DMS153 (cell line): ENCODE measurements around the gene MDM1.

Source experiments
- DNase-seq: peaks from one replicate; lab custom pipeline; 2025; lab: John Stamatoyannopoulos, UW

The MDM1 gene

DNA sequence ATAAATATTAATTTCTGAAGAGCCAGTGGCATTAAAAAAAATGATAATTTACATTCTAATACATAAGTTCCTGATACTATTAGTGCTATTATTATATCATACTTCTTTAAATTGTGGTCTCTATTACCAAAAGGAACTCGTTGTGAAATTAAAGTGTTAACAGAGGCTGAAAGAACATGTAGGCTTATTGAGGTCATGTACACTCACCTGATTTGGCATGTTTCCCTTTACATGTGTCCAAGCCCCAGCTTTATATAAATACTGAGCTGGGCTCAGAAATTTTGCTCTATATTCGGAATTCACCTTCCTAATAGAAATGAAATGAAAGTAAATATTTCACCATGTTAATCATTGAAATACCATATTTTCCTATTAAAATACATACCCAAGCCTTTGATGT, 11.0 kb downstream of the MDM1 start:
- no peak for DNase-seq

DNA sequence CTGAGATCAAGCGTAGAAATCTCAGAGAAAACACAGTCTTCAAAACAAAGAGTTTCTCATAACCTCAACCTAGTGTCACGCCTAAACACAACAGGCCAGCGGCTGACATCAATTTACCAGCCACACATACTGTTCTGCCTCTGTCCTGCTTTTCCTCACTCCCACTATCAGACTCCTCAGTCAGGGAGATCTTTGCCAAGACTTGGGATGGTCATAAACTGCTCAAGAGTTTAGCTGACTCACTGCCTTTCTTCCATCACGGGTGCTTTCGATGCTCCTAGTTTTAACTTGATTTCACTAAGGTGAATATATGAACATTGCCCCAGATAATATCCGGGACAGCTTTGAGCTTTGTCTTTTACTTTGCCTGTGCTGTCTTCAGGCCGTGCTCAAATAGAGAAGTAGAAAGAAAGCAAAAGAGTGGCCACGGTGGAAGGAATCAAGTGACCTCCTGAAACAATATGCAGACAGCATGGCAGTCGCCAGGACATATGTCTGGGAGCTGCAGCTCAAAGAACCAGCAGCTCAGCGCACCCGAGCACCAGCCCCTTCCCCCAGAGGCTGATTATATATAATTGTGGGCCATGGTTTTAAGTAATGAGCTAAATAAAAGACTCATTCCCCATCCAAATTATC, 12.1 kb downstream of the MDM1 start:
- no peak for DNase-seq

DNA sequence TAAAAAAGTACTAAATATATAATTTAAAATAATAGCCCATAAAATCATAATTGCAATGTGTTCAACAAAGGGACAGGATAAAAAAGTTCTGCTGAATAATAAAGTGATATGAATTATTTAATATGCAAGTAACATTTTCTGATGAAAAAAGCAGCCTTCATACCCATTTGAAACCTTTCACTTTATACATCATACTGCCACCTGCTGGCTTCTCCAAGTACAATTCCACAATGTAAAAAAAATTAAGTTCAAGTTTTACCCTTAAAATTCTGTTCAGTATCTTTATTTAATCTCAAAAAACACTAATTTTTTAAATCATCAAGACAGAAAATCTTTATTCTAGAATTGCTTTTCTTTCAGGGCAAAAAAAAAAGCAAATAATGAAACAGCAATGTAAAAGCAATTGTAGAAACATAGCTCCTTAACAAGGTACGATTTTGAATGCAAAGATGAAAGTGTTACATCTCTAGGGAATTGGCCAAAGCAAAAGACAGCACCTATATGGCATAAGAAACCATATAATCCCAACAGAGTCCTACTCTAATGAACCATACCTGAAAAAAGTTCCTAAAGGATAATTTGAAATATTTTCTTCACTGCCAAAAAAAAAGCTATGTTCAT, 15.0 kb downstream of the MDM1 start:
- peak; percentile 13 for DNase-seq

DNA sequence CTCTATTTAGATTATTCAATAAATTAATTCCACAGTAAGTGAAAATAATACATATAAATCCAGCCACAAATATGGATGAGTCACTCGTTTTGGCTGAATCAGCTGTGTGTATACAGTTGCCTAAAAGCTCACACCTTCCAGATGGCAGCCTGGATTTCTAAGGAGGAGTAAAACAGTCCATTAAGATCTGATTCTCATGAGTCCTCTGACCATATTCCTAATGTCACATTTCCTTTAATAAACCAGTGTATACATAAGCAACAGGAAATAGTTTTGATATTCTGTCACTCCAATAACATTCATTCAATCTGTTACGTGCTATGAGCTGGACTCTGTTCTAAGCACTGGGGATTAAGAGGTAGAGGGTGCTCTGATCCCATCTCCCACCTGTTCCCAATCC, 21.8 kb downstream of the MDM1 start:
- DNase-seq: no peak

DNA sequence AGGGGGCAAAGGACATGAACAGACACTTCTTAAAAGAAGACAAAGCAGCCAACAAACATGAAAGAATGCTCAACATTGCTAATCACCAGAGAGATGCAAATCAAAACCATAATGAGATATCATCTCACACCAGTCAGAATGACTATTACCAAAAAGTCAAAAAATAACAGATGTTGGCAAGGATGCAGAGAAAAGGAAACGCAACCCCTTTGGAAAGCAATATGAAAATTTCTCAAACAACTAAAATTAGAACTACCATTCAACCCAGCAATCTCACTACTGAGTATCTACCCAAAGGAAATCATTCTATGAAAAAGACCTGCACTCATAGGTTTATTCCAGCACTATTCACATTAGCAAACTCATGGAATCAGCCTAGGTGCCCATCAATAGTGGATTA, 25.6 kb downstream of the MDM1 start:
- DNase-seq: no peak

DNA sequence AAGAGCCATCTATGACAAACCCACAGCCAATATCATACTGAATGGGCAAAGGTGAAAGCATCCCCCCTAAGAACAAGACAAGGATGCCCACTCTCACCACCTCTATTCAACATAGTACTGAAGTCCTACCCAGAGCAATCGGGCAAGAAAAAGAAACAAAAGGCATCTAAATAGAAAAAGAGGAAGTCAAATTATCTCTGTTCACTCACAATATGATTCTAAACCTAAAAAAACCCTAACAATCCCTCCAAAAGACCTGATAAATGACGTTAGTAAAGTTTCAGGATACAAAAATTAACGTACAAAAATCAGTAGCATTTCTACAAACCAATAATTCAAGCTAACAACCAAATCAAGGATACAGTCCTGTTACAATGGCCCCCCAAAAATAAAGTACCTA, 26.9 kb downstream of the MDM1 start:
- DNase-seq: no peak

DNA sequence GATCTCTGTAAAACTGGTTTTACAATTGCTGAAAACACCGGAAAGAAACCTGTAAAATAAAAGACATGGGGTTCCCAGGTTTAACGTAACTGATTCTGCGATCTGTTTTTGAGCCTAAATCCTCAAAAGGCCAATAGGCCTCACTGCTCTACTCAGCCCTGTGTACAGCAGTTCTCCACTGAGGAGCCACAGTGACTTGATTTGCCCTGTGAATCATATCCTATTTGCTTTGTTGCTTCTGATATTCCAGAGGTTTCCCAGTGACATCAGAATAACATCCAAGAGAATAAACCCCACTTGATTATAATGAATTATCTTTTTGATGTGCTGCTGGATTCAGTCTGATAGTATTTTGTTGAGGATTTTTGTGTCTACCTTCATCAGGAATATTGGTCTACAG, 27.5 kb downstream of the MDM1 start:
- DNase-seq: no peak

DNA sequence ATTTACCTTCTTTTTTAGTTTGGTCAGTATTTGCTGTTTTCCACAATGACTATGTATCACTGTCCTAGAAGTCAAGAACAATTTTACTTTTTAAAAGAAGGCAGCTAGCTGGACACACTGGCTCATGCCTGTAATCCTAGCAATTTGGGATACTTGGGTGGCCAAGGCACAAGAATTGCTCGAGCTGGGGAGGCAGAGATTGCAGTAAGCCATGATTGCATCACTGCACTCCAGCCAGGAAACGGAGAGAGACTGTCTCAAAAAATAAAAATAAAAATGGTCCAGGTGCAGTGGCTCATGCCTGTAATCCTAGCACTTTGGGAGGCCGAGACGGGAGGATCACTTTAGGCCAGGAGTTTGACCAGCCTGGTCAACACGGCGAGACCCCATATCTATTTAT, 28.3 kb downstream of the MDM1 start:
- DNase-seq: no peak

DNA sequence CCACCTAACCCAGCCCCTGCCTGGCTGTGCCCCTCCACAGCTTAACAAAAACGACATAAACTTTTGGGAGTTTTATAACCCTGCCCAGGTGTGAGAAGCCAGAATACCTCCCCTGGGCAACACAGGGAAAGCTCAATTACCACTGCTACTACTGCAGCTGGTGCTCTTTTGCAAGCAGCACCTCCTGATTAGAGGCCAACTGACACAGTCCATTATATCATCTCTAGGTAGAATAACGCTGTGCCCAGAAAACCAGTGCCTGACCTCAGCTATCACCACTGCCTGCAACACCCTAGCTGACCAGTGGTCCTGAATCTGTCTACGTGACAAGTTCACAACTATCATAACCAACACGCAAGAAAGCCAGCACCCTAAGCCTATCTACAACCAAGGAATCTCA, 34.2 kb downstream of the MDM1 start:
- no peak for DNase-seq

DNA sequence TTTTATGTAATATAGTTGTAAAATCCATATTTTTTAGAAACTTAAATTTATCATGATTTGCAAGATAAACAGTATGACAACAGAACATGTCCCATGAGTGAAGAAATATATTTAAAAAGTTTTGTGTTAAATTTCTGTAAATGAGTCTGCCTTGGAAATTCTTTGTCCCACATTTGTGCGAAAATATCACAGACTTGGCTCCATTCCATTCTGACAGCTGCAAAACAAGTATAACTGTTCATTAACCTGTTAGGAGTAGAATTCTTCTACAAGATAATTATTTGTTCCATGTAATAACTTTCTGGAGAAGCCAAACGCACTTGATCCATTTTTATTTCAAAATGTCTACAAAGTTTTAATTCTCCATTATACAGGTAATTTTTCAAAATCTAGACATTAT, 37.9 kb downstream of the MDM1 start:
- DNase-seq: no peak

DNA sequence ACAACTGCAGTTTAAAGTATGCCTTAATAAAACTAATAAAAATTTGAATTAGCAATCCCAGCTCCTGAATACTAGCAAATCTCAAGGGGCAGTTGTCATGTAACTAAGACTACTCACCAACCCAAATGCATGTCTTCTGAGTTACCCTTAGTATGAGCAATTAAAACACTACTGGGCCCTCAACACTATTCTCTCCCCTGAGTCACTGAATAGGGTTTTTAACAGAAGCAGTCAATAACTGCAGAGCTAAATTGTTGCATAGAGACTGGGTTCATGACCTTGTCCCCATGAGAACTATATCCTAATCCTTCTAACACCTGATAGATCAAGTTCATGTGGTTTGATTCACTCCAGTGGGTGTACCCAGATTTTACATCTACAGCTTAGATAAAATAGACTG, 38.8 kb downstream of the MDM1 start:
- DNase-seq: no peak

DNA sequence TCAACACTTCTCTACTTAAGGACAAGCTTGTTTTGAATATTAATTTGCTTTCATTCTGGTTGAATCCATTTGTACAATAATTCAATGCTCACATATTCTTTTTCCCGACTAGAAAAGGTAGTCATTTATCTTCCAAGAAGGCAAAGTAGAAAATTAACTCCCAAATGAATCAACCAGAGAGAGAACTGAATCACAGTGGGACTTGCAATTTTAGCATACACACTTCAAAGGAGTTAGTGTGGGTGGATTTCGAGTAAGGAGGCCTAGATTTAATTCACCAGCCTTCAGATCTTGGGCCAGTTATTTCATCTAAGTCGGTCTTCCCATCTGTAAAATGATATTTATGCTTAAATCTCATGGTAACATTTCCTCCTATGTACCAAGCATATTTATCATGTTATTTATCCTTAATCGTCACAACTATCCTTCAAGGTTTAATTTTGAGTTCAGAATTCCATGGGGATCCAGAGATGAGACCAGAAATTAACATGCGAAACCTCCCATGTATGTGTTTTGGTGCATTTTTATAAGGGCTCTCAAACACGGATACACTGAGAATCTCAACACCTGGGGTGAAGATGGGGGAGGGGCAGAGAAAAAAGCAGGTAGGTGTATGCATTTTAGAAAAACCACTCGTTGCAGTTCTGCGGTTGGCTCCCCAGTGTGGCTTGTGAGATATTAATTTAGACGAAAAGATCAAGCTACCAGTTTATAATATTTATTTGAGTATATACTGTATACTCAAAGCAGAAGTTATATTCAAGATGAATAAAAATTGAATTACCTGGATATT, 39.8 kb downstream of the MDM1 start:
- DNase-seq: no peak

DNA sequence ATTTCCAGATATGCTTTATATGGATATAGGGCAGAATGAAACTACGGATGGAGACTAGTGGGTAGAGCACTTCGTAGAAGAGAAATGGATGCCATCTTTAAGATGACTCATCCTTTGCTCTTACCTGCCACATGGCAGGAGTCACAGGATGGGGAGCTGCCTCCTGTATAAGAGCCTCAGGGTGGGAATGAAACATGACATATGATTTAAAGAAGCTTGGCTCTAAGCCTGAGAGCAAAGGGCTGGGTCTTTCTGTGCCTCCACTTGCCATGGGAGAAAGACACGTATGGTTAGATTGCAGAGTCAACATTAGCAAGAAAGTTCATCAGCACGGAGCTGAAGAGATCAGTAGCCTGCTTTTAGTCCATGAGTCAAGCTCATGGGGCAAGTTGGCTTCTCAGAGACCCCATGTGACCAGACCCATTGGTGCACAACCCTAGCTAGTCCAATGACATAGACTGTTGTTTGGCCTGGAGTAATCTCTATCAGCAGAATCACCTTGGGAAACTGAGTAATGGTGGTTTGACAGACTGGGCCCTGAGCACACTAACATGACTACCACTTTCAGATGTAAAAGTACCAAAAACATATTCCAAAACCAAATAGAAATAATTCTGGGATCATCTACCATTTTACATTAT, 40.6 kb downstream of the MDM1 start:
- no peak for DNase-seq

DNA sequence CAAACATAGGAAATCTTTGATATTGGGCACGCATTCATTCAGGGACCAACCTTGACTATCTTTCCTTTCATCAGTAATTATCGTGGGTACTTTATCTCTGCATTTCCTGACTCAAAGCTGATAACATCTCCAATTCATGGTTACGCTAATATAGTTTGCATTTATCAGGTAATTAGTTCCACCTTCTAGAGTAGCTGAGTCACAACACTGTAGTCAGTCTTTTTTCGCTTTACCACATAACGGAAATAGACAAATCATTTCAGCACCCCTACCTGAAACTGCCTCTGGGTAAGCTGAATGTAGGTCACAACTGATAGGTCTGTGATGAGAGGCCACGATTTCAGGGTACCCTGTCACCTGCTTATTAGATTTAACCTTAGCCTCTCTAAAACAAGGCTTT, 42.0 kb downstream of the MDM1 start:
- no peak for DNase-seq

DNA sequence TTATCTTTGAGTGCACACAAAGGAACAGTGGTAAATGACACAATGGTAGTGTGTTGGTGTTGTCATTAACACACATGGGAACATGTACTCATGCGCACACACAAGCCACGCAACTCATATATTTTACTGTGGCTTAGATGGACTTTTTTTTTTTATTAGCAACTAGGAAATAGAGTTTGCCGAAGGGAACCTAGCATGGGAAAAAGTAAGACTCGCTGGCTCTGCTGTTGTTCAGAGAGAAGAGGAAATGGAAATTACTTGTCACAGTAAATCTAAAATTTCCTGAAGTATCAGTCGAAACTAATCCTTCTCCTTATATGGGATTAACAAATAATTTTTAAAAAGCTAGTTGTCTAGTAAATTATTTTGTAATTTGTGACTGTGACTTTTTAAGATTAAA, 45.1 kb downstream of the MDM1 start:
- DNase-seq: no peak

DNA sequence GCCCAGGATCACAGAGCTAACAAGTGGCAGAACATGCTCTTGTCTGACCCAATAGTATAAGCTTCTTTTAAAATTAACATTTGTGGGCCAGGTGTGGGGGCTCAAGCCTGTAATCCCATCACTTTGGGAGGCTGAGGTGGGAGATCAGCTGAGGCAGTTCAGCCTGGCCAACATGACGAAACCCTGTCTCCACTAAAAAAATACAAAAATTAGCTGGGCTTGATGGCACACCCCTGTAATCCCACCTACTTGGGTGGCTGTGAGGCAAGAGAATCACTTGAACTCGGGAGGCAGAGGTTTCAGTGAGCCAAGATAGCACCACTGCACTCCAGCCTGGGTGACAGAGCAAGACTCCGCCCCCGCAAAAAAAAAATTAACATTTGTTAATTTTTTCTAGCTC, 45.8 kb downstream of the MDM1 start:
- DNase-seq: no peak

DNA sequence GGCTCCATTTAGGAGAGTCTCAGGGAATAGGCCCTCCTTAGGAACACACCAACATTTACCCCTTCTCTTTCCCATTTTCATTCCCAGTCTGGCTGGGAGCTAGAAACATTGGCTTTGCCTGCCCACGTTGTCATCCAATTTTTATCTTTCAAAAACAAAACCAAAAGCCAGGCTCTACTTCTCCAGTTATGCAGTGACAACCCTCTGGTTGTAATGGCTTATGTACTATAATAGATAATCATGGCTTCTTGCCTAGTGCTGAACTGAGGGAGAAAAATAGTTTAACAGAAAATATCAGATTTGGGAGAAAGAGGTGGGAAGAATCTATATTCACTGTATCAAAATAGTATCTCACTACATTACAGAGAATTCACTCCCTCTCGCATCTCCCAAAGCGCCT, 46.6 kb downstream of the MDM1 start:
- DNase-seq: no peak

DNA sequence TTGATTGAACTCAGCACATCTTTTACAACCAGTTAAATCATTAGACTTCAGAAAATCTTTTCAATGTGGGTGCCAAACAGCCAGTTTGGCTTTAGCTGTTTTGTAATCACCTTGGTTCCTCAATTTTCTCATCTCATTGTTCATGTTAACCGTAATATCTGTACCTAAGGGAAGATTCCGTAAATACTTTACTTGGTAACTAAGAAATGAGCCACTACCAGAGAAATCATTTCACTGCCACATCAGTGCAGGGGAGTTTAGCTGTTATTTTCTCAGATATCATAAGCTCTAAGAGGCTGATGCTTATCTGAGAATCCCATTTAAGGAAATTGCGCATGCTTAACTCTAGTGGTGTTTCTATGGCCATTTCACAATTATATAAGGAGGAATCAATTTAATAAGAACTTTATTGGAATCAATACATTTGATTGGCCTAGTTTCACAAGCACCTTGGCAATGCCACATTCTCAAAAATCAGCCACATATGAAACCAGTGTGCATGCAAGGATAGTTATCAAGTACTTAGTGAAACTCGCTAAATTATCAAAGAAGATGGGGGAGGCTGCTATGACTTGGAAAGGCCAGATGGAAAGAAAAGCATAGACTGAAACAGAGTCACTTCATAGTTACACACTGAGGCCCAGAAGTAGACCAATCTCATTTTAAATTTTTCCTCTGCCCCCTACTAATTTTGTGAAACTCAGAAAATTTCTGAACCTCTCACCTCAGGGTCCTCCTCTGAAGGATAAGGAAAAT, 50.7 kb downstream of the MDM1 start:
- no peak for DNase-seq

DNA sequence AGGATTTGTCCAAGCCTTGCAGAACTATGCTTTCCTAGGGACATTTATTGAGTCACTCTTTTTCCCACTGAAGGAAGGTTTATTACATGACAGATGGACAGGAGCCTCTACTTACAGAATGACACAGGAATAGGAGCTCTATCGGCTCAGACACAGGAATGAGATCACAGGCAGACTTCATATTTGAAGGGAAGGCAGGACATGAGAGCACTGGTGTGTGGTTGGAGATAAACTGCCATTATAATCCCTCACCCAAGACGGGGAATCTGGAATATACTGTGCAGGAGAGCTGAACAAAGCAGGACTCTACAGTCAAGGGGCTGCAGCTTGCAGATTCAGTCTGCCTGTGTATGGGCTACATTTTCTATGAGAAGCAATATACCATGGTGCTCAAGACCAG, 51.9 kb downstream of the MDM1 start:
- no peak for DNase-seq

DNA sequence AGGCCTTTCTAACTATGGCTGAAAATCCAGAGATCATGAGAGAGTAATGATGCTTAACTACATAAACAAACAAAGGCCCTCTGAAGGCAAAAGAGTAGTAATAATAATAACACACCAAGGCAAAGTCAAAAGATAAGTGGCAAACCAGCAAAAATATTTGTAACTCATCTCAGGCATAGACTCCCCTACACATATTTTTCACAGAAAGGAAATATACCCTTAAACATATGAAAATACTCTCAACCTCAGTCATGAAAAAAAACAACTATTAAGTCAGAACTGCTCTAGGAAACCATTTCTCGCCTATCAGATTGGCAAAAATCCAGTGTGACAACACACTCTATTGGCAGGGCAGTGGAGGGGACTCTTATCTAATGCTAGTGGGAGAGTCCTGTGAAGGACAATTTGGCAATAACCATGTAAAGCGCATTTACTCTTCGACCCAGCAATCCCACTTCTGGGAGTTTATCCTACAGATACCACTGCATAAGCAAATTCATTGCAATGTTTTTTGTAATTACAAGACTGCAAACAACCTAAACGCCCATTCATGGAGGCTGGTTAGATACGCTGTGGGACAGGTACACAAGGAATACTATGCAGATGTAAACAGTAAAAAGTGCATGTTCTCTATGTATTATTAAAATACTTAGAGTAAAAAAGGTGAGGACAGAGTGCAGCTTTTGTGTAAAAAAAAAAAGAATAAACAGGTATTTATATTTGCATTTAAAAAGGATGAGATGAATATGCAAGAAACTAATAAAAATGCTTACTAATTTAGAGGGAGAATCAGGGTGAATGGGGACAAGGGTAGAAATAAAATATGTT, 52.7 kb downstream of the MDM1 start:
- no peak for DNase-seq

DNA sequence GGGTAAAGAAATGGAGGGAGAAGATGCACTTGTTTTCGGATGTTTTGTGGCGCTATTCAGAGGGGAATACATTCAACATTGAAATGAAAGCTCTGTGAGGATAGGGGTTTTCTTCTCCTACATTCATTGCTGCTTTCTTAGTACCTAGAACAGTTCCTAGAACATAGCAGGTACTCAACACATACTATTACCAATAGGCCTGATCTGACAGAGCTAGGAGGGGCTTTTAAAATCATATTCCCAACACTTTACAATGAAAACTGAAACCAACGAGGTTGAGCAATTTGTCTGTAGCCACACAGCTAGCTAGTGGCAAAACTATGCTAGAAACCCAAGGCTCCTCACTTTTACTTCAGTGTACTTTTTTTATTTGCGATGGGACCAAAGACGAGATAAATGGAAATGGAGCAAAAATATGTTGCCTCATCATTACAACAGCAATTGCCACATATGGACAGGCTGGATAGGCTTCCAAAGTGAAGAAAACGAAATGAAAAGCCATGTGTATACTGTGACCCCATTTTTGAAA, 55.7 kb downstream of the MDM1 start:
- DNase-seq: no peak
